Hematopoietic multipotent progenitor cell (in vitro differentiated cells): ENCODE measurements around the gene SYNE2. TPM values are rescaled to one million over a fixed set of nuclear protein-coding genes. Genes with fewer than 3 reads are reported as not detected.
"Not testable (repeated sequence)": the region's sequence is repeated elsewhere in the genome, so short reads cannot be mapped to it uniquely, and the experiment has no call there.

Source experiments
- DNase-seq, 3 donors: peaks; one replicate each; pipeline ENCODE4 v3.0.0-alpha.2; 2011 to 2015; ENCODE audit warnings: low read depth in 2 of 3, low spot score in 2 of 3
- total RNA-seq: library from RNA; depleted of rRNA; stranded (reverse); fragments of >200 nt; gene quantifications from one replicate; pipeline ENCODE4 v1.2.3, GENCODE V29; 2012

The SYNE2 gene
- total RNA-seq = 1.1 TPM

DNA sequence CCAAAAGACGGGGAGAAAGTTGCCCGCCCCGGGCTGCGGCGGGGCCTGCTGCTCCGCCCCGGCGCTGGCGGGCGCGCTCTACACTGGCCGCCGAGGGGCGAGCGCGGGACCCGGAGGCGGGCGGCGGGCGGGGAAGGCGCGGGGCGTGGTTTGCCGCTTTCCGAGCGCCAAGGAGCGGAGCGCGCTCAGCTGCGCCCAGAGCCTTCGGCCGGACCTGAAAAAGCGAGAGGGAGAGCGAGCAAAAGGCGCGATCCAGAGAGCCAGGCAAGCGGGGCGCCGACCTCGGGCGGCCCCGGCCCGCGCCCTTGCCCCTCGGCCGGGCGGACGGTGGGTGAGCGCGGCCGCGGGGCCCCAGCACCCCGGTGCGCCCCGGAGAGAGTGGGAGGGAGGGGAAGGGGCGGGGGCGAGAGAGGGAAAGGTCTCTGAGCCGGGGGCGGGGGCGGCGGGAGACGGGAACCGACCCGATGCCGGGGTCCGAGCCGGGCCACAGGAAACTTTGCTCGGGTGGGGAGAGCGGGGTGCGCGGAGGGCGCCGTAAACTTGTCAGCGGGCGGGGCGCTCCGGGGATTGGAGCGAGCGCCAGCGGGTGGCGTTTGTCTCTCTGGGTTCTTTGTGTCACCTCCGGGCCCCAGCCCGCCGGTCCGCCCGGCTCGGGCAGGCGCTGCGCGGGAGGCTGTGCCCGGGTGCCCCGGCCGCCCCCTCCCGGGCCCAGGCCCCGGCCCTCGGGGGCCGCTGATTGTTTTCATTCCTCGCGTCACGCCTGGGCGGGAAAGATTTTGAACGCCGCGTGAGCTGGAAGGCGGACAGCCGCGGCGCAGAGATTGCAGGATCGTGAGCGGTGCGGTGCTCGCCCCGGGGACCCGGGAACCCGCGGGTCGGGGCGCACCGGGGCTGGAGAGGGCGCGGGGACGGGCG is at the start of gene SYNE2:
SYNE2 (plus strand) TSS at position 188 of the 915 bp plus-strand sequence. CDS start 56,145 bp downstream, outside the sequence.
- DNase-seq = peak; percentile 59 to 65 (median 63)

- DNase-seq = not testable (repeated sequence)
These were observed 49.5 kb upstream of the SYNE2 start for GRCh38 chr14:63803221-63803791.

DNA sequence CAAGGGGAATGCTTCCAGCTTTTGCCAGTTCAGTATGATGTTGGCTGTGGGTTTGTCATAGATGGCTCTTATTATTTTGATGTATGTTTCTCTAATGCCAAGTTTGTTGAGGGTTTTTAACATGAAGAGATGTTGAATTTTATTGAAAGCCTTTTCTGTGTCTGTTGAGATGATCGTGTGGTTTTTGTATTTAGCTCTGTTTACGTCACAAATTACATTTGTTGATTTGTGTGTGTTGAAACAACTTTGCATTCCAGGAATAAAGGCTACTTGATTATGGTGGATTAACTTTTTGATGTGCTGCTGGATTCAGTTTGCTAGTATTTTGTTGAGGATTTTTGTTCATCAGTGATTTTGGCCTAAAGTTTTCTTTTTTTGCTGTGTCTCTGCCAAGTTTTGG is 46.7 kb upstream of the SYNE2 start:
- DNase-seq = not testable (repeated sequence)

GRCh38 chr14:63811692-63812091 is 41.1 kb upstream of the SYNE2 start:
- DNase-seq = not testable (repeated sequence)

GRCh38 chr14:63833728-63834127 is 19.1 kb upstream of the SYNE2 start:
- DNase-seq = no peak

GRCh38 chr14:63840981-63841380 is 11.8 kb upstream of the SYNE2 start:
- no peak for DNase-seq

- DNase-seq = no peak
These were observed 9.0 kb upstream of the SYNE2 start for GRCh38 chr14:63843796-63844195.

DNA sequence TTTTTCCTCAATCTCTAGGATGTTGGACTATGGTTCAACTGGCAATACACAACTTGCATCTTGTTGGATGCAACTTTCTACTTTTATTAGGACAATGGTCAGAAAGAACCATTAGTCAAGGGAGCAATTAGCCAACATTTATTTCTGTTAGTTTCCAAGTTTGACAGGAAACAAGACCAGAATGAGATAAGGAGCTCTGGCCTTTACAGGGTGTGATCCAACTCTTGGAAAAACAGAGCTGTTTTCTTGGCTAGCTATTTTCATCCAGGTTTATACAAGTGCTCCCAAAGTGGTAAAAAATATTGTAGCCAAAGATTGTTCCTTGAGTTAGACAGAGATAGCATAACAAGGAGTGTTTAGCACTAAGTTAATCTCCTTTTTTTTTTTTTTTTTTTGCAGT is 3.9 kb upstream of the SYNE2 start:
- DNase-seq = no peak

- DNase-seq = peak in 2 of 3 donors; percentile 13 to 36
These were observed 460 bp upstream of the SYNE2 start for GRCh38 chr14:63852271-63852816.

DNA sequence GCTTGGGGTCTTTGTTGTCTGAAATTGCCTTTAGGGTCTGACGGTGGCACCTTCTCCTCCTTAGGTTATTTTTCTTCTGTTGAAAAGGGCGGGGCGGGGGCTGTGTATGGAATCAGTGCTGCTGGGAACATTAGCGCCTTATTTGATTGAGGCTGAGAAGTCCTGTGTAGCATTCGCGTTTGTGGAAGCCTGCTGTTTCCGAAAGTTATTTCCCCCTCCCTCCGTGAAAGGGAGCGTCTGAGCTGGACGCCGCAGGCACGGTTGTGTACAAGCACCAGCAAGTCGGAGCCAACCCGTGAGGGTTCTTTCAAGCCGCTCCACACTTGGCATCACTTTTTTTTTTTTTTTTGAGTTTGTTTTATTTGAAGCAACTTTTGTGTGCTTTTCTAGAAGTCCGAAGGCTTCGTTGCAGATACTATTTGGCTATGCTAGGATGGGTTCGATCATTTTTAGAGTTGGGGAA is 1.1 kb downstream of the SYNE2 start:
- DNase-seq = peak in 2 of 3 donors; percentile 19 to 27

GRCh38 chr14:63854330-63854729 is 1.5 kb downstream of the SYNE2 start:
- DNase-seq = no peak

- DNase-seq = no peak
These were observed 2.5 kb downstream of the SYNE2 start for GRCh38 chr14:63855281-63855680.

- peak in 2 of 3 donors; percentile 13 to 30 for DNase-seq
These were observed 4.7 kb downstream of the SYNE2 start for GRCh38 chr14:63857466-63858030.

DNA sequence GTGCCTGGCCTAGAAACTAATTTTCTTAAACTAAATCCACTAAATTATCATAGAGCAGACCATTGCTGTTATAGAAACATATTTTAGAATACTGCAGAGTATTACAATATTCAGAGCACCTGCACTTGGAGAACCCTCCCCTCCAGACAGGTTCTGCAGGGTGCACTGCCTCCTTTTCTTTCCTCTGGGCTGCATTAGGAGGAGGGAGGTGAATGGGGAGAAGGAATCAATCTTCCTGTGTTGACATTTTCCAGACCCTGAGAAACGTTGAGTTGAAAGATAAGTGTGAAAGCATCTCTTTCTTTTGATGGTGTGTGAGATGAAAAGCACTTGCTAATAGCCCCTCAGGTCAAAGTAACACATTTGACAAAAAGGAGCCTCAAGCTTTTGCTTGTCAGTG is 7.3 kb downstream of the SYNE2 start:
- no peak for DNase-seq

DNA sequence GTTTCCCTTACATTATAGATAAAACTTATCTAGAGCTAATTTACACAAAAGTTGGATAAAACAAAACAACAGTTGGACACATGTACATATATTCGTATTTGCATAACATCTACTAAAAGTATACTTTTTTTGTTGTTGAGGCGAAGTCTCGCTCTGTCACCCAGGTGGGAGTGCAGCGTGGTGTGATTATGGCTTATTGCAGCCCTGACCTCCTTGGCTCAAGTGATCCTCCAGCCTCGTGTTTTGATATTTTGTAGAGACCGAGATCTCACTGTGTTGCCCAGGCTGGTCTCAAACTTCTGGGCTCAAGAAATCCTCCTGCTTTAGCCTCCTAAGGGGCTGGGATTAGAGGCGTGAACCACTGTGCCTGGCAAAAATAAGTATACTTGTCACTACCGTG is 9.4 kb downstream of the SYNE2 start:
- no peak for DNase-seq

GRCh38 chr14:63863004-63863403 is 10.2 kb downstream of the SYNE2 start:
- no peak for DNase-seq

- DNase-seq = not testable (repeated sequence)
These were observed 12.0 kb downstream of the SYNE2 start for GRCh38 chr14:63864775-63865174.

DNA sequence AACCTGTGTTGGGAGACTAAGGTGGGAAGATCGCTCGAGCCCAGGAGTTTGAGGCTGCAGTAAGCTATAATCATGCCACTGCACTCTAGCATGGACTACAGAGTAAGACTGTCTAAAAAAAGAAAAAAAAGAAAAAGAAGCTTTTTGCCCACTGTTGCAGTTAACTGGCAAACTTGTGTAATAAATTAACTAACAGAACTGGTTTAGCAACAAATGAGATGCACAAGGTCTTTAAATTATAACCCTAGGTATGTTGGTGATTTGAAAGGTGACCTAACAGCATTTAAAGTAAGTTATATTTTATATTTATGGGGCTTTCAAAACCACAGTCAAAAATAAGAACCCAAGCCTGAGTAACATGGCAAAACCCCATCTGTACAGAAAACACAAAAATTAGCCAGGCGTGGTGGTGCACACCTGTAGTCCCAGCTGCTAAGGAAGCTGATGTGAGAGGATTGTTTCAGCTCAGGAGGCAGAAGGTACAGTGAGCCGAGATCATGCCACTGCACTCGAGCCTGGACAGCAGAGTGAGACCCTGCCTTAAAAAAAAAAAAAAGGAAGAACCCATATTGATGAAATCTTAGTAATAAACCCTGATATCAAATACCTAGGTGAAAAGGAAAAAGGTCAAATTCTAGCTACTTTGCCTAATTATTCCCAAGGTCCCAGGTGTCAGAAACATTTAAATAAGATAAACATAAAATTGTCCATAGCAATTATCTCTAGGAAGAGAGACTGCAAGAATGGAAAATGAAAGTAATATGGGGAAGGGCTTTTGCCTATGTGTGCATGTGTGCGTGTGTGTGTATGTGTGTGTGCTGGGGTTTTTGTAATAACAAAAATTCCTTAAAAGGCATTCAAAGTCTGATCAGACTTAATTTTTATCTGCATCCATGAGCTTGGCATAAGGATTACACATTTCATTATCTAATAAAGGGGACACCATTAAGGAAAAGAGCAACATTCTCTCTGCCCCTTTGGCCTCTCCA is 15.4 kb downstream of the SYNE2 start:
- DNase-seq = peak in 1 of 3 donors; percentile 39

- DNase-seq = not testable (repeated sequence)
These were observed 17.3 kb downstream of the SYNE2 start for GRCh38 chr14:63869940-63870752.
